DND-41 (cell line): ENCODE data around the gene HMGN3.

ENCODE experiments used
- ATAC-seq: fragments of 200-7000 bp; cut with Tn5 transposase; 3 replicates; pipeline ENCODE4 v1.9.1; 2021; ENCODE audit warnings: low read depth; ENCODE audit not compliant: insufficient read depth
- DNase-seq: peaks from one replicate; pipeline ENCODE4 v3.0.0-alpha.2; 2020
- H2AFZ ChIP-seq: 2 replicates; pipeline ENCODE4 v1.6.0; 2012; ENCODE audit warnings: low read depth, low read length
- H3K27ac ChIP-seq: 2 replicates; pipeline ENCODE4 v1.5.1; 2012; ENCODE audit warnings: low read length, inconsistent platforms
- H3K27me3 ChIP-seq: fragments of 200-600 bp; sonication (generic); 2 replicates; pipeline ENCODE4 v1.6.0; 2012; ENCODE audit warnings: low read length, mild to moderate bottlenecking, inconsistent platforms; ENCODE audit not compliant: insufficient read depth, poor library complexity
- H3K36me3 ChIP-seq: 2 replicates; pipeline ENCODE4 v1.5.1; 2012; ENCODE audit warnings: low read length, inconsistent platforms; ENCODE audit not compliant: insufficient read depth
- H3K4me1 ChIP-seq: 2 replicates; pipeline ENCODE4 v1.5.1; 2012; ENCODE audit warnings: mild to moderate bottlenecking, low read length; ENCODE audit not compliant: insufficient read depth
- H3K4me2 ChIP-seq: 2 replicates; pipeline ENCODE4 v1.6.0; 2012; ENCODE audit warnings: mild to moderate bottlenecking, moderate library complexity, low read length, inconsistent platforms; ENCODE audit not compliant: insufficient read depth
- H3K4me3 ChIP-seq, 2 experiments: fragments of 200-600 bp in 1 of 2; shearing (Covaris generic) in 1 of 2; 2 replicates each; pipeline ENCODE4 v1.5.1; 2012 to 2016; ENCODE audit warnings: inconsistent platforms in 2 of 2, low read length in 2 of 2, mild to moderate bottlenecking in 2 of 2, low read depth in 1 of 2, moderate library complexity in 1 of 2
- H3K79me2 ChIP-seq: 2 replicates; pipeline ENCODE4 v1.6.0; 2012; ENCODE audit warnings: low read length, inconsistent platforms; ENCODE audit not compliant: insufficient read depth
- H3K9ac ChIP-seq: 2 replicates; pipeline ENCODE4 v1.6.0; 2012; ENCODE audit warnings: low read depth, mild to moderate bottlenecking, inconsistent platforms, low read length, moderate library complexity
- H3K9me3 ChIP-seq: 2 replicates; pipeline ENCODE4 v1.5.1; 2012; ENCODE audit warnings: low read length, moderate library complexity, mild to moderate bottlenecking, inconsistent platforms; ENCODE audit not compliant: insufficient read depth, severe bottlenecking
- H4K20me1 ChIP-seq: 2 replicates; pipeline ENCODE4 v1.6.0; 2012; ENCODE audit warnings: low read length; ENCODE audit not compliant: insufficient read depth
- EZH2 ChIP-seq: IDR thresholded peaks from 3 replicates; pipeline ENCODE4 v1.6.1; 2012; ENCODE audit warnings: borderline replicate concordance, low read depth, mild to moderate bottlenecking, moderate library complexity, low read length, inconsistent platforms; ENCODE audit not compliant: severe bottlenecking
- TF ChIP-seq, protein P1 (sequence below): IDR thresholded peaks from 2 replicates; pipeline ENCODE4 v1.5.1; 2012; ENCODE audit warnings: borderline replicate concordance, low read length, moderate library complexity, mild to moderate bottlenecking; ENCODE audit not compliant: poor library complexity, severe bottlenecking; ENCODE audit errors: extremely low read depth

The HMGN3 gene

DNA sequence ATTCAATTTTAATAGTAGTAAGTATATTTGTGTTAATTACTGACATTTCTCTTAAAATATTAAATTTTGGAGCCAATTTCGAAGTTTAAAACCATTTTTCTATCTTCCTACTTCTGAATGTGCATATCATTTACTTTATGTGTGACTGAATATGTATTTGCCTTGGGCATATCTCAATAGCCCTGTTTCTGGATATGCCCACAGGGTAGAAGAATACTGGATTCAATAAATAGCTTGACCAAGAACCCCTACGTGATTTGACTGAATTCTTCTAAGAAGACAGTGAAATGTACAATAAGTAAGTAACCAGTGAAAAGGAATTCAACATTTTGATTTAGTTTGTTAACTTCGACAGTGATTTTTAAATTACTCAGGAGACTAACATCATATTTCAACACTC, 7.8 kb downstream of the HMGN3 start:
- Histone ChIP-seq H3K4me3 (no peak overlapping the region), H3K79me2 (peaks cover 98% of the 10 kb centered on the region), H3K27ac (no peak overlapping the region), H2AFZ (no peak overlapping the region), H3K9ac (no peak overlapping the region), H4K20me1 (peaks cover 26% of the 10 kb centered on the region; the same call in 1 of the 2 replicates), H3K36me3 (no peaks in the 10 kb centered on the region), H3K27me3 (no peaks in the 10 kb centered on the region), H3K9me3 (no peaks in the 10 kb centered on the region), H3K4me1 (peaks cover 10% of the 10 kb centered on the region; the same call in 1 of the 2 replicates), H3K4me2 (no peak overlapping the region)
- TF ChIP-seq EZH2: no peak
- TF ChIP-seq, protein P1, sequence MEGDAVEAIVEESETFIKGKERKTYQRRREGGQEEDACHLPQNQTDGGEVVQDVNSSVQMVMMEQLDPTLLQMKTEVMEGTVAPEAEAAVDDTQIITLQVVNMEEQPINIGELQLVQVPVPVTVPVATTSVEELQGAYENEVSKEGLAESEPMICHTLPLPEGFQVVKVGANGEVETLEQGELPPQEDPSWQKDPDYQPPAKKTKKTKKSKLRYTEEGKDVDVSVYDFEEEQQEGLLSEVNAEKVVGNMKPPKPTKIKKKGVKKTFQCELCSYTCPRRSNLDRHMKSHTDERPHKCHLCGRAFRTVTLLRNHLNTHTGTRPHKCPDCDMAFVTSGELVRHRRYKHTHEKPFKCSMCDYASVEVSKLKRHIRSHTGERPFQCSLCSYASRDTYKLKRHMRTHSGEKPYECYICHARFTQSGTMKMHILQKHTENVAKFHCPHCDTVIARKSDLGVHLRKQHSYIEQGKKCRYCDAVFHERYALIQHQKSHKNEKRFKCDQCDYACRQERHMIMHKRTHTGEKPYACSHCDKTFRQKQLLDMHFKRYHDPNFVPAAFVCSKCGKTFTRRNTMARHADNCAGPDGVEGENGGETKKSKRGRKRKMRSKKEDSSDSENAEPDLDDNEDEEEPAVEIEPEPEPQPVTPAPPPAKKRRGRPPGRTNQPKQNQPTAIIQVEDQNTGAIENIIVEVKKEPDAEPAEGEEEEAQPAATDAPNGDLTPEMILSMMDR: no peak
- no peak for DNase-seq
- ATAC-seq: no peak

GRCh38 chr6:79225717-79226599, 8.5 kb downstream of the HMGN3 start:
- H3K27me3 ChIP-seq: no peaks in the 10 kb centered on the region
- no peak for ATAC-seq
- H3K4me2 ChIP-seq: no peak overlapping the region
- H2AFZ ChIP-seq: no peak overlapping the region
- H3K9me3 ChIP-seq: no peaks in the 10 kb centered on the region
- no peaks in the 10 kb centered on the region for H3K36me3 ChIP-seq
- no peak overlapping the region for H3K4me3 ChIP-seq
- TF ChIP-seq EZH2: no peak
- TF ChIP-seq, protein P1: no peak
- peaks cover 98% of the 10 kb centered on the region for H3K79me2 ChIP-seq
- H3K27ac ChIP-seq: no peak overlapping the region
- DNase-seq: no peak
- peaks cover 3% of the 10 kb centered on the region; the same call in 1 of the 2 replicates for H3K4me1 ChIP-seq
- H3K9ac ChIP-seq: no peak overlapping the region
- H4K20me1 ChIP-seq: peaks cover 33% of the 10 kb centered on the region; the same call in 1 of the 2 replicates

- H3K27ac ChIP-seq: no peak overlapping the region
- H3K9me3 ChIP-seq: no peaks in the 10 kb centered on the region
- TF ChIP-seq, protein P1: no peak
- TF ChIP-seq EZH2: no peak
- H4K20me1 ChIP-seq: peaks cover 33% of the 10 kb centered on the region; the same call in 1 of the 2 replicates
- no peak overlapping the region for H3K4me2 ChIP-seq
- H3K27me3 ChIP-seq: no peaks in the 10 kb centered on the region
- H3K36me3 ChIP-seq: no peaks in the 10 kb centered on the region
- no peak overlapping the region for H2AFZ ChIP-seq
- no peak overlapping the region for H3K4me3 ChIP-seq
- H3K79me2 ChIP-seq: peaks cover 97% of the 10 kb centered on the region
- ATAC-seq (no peak), DNase-seq (no peak)
- H3K9ac ChIP-seq: no peak overlapping the region
- no peaks in the 10 kb centered on the region for H3K4me1 ChIP-seq
Measured at GRCh38 chr6:79223611-79224404, 10.7 kb downstream of the HMGN3 start.
